ENCODE measurements around the gene ACKR1.

The ACKR1 gene

DNA sequence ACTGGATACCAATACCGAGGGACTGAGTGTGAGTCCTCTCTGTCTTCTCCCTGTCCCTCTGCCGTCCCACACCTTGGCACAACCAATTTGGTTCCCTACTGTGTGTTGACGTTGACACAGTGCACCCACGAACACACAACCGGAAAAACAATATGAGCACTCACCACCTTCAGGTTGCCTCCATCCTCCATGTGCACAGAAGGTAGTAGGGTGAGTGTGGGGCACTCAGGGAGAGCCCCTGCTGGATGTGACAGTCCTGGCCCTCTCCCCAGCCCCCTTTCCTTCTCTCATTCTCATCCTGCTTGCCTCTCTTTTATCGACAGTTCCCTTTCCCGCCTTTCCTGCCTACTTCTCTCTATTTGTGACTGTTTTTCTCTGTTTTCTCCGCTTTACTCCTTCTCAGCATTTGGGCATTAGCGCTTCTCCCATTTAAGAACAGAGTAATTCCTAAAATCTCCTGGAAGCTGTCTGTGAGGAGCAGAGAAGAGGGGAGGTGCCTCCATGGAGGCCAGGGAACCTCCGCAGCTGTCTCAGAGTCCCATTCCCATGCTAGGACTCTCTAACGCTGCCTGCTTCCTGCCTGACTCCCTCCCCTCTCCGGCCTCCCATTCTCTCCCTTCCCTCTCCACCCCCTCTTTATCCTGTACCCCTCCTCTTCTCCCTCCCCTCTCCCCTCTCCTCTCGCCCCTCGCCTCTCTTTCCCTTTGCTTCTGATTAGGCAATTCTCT is 16.9 kb upstream of the ACKR1 start:
- no peak for DNase-seq

DNA sequence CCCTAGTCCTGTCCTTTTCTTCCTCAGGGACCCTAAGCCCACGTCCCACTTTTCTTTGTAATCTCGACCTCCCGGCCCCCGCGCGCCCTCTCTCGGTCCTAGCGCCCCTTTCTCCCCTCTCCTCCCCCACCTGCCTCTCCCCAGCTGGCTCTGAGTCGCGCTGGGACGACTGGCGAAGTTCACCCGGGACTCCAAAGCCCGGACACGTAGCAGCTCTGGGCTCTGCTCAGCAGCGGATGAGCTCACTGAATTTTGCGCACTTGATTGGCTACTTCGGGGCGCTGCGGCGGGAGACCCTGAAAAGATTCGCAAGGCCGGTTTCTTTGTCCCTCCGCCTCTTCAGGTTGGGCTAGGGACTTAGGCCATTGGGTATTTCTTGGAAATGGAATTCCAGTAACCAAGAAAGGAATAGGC is 16.3 kb upstream of the ACKR1 start:
- DNase-seq, result peak; percentile 35

- no peak for DNase-seq
These were observed 14.2 kb upstream of the ACKR1 start for GRCh38 chr1:159190441-159190840.

DNA sequence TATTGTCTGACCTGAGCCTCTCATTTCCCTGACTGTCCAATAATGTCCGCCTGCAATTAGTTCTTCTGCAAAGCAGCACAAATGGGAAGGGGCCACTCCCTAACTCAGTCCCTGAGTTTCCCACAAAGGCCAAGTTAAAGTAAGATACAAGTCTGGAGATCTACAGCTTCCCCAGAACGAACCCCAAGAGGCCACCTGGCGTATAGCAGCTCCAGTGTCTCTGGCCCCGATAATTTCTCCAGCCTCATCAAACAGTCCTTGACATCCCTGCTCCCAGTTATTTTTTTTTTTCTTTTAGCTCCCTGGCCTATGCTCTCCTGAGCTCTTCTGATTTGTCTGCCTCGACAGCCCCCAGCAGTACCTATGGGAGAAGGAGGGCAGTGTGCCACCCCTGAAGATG is 8.1 kb upstream of the ACKR1 start:
- no peak for DNase-seq

DNA sequence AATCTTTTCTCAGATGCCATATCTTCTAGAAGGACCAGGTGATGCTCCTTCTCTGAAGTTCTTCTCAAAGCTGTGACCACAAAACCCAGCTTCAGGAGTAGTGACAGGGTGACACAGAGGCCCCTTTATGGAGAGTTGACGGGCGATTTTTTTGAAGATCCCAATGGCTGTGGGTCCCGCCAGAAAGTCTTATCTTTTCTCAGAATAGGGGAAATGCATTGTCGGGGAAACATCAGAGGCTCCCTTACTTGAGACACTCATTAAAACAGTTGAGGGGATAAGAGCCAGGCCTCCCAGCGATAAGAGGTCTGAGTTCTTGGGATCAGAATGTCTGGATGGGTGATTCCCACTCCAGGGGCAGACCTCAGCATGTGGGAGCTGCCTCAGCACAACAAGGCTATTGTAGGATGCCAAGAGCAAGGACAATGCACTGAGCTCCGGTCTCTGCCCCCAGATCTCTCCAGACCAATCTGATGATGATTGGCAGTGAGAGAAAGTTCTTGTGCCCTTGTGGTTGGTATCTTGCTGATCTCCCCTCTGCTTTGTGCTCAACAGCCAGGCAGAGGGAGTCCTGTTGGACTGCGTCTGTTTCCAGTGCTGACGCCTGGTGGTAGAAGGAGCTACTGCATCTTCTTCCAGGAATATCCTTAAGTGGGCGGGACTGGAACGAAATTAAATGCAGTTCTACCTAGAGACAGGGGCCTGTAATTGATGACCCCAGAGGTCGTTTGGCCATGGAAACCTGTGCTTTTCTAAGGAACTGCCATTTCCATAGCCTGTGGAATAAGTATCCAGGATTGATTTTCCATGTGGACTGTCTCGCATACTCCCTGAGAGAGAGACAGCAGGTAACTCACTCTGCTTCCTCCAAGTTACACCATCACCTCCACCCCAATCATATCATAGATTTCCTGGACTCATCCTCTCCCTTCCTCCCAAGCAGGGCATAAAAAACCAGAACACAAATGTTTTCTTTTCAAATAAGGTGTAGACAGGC is 6.8 kb upstream of the ACKR1 start:
- DNase-seq, result peak; percentile 65

GRCh38 chr1:159199901-159200300 is 4.8 kb upstream of the ACKR1 start:
- DNase-seq, result no peak

- DNase-seq, result no peak
These were observed 3.9 kb upstream of the ACKR1 start for GRCh38 chr1:159200769-159201168.

GRCh38 chr1:159201642-159202041 is 3.0 kb upstream of the ACKR1 start:
- DNase-seq, result no peak

GRCh38 chr1:159203610-159204009 is 1.1 kb upstream of the ACKR1 start:
- no peak for DNase-seq

DNA sequence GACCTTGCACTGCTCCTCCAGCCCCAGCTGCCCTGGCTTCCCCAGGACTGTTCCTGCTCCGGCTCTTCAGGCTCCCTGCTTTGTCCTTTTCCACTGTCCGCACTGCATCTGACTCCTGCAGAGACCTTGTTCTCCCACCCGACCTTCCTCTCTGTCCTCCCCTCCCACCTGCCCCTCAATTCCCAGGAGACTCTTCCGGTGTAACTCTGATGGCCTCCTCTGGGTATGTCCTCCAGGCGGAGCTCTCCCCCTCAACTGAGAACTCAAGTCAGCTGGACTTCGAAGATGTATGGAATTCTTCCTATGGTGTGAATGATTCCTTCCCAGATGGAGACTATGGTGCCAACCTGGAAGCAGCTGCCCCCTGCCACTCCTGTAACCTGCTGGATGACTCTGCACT is 550 bp downstream of the ACKR1 start:
- DNase-seq, result no peak

DNA sequence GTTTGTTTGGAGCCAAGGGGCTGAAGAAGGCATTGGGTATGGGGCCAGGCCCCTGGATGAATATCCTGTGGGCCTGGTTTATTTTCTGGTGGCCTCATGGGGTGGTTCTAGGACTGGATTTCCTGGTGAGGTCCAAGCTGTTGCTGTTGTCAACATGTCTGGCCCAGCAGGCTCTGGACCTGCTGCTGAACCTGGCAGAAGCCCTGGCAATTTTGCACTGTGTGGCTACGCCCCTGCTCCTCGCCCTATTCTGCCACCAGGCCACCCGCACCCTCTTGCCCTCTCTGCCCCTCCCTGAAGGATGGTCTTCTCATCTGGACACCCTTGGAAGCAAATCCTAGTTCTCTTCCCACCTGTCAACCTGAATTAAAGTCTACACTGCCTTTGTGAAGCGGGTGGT is 1.4 kb downstream of the ACKR1 start:
- no peak for DNase-seq

- no peak for DNase-seq
These were observed 2.4 kb downstream of the ACKR1 start for GRCh38 chr1:159207080-159207479.

DNA sequence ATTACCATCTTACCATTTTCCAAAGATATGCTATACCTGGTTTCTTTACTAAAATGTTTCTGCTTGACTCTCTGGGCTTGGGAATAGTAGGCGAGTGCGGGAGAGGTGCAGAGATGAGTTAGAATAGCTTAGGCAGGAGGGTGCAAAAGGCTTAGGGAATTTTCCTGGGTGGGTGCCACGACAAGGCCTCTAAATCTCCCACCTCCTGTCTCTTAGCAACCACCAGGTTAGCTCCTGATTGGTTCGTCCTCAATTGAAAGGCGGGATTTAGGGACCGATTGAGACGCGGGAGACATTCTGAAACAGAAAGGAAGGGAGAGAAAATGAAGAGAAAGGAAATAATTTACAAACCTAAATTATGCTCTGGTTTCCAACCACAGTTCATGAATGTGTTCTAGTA is 3.1 kb downstream of the ACKR1 start:
- DNase-seq, result no peak

GRCh38 chr1:159208175-159208825 is 3.6 kb downstream of the ACKR1 start:
- DNase-seq, result no peak

DNA sequence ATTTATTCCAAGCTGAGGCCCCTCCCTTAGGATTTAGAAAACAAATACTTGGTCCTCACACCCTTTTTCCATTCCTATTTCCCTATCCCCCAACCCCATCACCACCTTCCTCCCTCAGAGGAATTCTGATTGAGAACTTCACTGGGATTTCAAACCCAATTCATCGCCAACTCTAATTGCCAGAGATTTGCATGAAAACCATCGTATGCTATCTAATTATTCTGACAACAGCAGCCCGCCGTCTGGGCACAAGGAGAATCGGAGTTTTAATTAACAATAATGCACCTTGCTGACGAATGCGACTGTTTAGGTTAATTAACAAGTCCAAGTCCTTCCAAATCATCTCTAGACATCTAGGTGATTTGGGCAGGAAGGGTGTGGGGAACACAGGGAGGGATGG is 4.4 kb downstream of the ACKR1 start:
- DNase-seq, result no peak

DNA sequence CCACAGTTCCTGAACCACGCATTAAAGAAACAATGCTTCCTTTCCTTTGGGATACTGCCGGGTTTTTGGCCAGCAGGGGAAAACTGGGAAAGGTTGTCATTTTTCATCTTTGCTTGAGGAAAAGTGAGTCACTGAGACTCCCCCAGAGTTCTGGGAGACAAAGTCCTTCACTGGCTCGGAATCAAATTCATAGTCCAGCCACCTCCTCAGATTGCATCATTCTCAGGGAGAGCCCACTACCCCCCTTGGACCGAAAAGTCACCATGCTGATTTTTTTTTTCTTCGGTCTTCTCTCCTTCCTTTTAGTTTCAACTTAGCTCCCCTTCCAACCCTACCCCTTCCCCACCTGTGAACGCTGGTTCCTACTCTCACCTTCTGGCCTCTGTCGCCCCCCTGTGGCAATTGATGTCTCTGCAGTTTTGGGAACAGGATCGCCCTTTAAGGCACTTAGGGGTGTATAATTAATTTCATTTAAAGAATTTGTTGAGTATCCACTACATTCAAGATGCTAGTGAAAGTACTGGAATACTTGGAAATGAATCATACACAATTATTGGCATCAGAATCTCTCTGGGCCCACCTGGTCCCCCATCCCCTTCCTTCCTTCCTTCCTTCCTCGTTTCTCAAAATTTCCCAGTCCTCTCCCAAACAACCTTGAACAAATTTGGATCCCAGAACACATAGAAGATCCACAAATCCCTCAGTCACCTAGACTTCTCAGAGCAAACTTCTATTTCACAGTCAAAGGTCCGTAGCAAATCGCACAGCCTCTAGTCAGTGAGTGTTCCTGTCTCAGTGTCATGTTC is 6.9 kb downstream of the ACKR1 start:
- peak; percentile 25 for DNase-seq

GRCh38 chr1:159212596-159212995 is 7.9 kb downstream of the ACKR1 start:
- DNase-seq, result no peak

GRCh38 chr1:159214149-159214760 is 9.6 kb downstream of the ACKR1 start:
- DNase-seq, result peak; percentile 20

GRCh38 chr1:159218649-159219636 is 14.3 kb downstream of the ACKR1 start:
- DNase-seq, result no peak

DNA sequence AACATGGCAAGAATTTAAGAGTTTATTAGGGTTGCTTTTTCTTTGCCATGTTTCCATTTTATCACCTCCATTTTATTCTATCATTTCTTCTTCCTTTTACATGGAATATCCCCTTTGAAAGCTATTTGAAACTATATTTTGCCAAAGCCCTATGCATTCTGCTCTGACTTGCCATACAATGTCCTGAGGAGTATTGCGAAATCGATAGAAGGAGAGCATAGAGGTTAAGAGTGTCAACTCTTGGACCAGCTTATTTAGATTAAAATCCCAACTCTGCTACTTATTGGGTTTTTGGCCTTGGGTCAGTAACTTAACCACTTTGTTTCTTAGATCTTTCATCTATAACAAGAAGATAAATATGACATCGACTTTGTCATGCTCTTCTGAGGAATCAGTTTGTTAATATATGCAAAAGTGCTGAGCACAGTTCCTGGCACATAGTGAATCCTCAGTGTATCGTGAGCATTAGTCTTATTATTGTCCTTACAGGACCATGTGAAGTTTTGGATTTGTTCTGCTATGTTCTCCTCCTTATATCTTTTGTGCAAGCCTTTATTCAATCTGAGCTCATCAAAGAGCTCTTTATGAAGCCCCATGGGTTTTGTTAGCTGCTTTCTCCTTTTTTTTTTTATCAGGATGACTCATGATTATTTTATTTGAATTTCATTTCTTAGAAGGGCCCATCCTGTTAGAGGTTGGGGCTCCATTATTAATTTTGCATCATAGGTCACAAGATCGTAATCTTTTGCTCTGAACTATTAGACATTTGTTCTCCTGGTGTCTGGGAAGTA is 17.6 kb downstream of the ACKR1 start:
- no peak for DNase-seq
